Endodermal cell (in vitro differentiated cells): ENCODE results near the gene GNPAT. TPM values are rescaled to one million over a fixed set of nuclear protein-coding genes. Genes with fewer than 3 reads are reported as not detected.

ENCODE experiments used
- DNase-seq: peaks from one replicate; pipeline ENCODE4 v3.0.0-alpha.2; 2017
- H3K27ac ChIP-seq: 2 replicates; pipeline ENCODE4 v1.5.1; 2013; ENCODE audit warnings: mild to moderate bottlenecking, low read depth, low read length, moderate library complexity
- H3K27me3 ChIP-seq: 2 replicates; pipeline ENCODE4 v1.6.1; 2013; ENCODE audit warnings: mild to moderate bottlenecking, low read length, moderate library complexity; ENCODE audit not compliant: insufficient read depth, control insufficient read depth, poor library complexity, severe bottlenecking
- H3K36me3 ChIP-seq: 2 replicates; pipeline ENCODE4 v1.7.0; 2013; ENCODE audit warnings: mild to moderate bottlenecking, low read length, moderate library complexity; ENCODE audit not compliant: control insufficient read depth, insufficient read depth
- H3K4me1 ChIP-seq: one replicate; pipeline ENCODE4 v1.7.0; 2013; ENCODE audit warnings: low read length; ENCODE audit not compliant: control insufficient read depth, insufficient read depth
- H3K4me3 ChIP-seq: 2 replicates; pipeline ENCODE4 v1.5.1; 2013; ENCODE audit warnings: mild to moderate bottlenecking, low read length, moderate library complexity
- H3K9ac ChIP-seq: 2 replicates; pipeline ENCODE4 v1.6.1; 2013; ENCODE audit warnings: mild to moderate bottlenecking, low read length, moderate library complexity; ENCODE audit not compliant: poor library complexity, severe bottlenecking; ENCODE audit errors: extremely low read depth
- H3K9me3 ChIP-seq: 2 replicates; pipeline ENCODE4 v1.6.1; 2013; ENCODE audit warnings: mild to moderate bottlenecking, low read length, moderate library complexity; ENCODE audit not compliant: control insufficient read depth
- H3K27ac Mint-ChIP-seq: 2 replicates; pipeline ENCODE4 v1.8.0; 2020; ENCODE audit warnings: mixed read lengths
- H3K27me3 Mint-ChIP-seq: 2 replicates; pipeline ENCODE4 v1.8.0; 2021; ENCODE audit warnings: mild to moderate bottlenecking, mixed read lengths; ENCODE audit not compliant: insufficient read depth
- H3K36me3 Mint-ChIP-seq: 2 replicates; pipeline ENCODE4 v1.8.0; 2020; ENCODE audit warnings: low read depth, mixed read lengths
- H3K4me1 Mint-ChIP-seq: 2 replicates; pipeline ENCODE4 v1.8.0; 2020; ENCODE audit warnings: mixed read lengths
- H3K4me3 Mint-ChIP-seq: 2 replicates; pipeline ENCODE4 v1.8.0; 2020; ENCODE audit warnings: mild to moderate bottlenecking, moderate library complexity, mixed read lengths
- H3K9me3 Mint-ChIP-seq: 2 replicates; pipeline ENCODE4 v1.8.0; 2020; ENCODE audit warnings: mild to moderate bottlenecking, mixed read lengths
- CTCF ChIP-seq: fragments of 200-600 bp; sonication (generic); conservative IDR thresholded peaks from 2 replicates; pipeline ENCODE4 v1.5.0; 2021; ENCODE audit warnings: antibody characterized with exemption, mild to moderate bottlenecking
- whole genome bisulfite sequencing, 2 experiments: methylation state at CpG; one replicate each; pipeline versions ENCODE4 v1.1.5 to v1.1.7; 2013; ENCODE audit warnings: missing lambda C conversion rate in 2 of 2, mixed read lengths in 1 of 2; ENCODE audit not compliant: insufficient coverage in 1 of 2, insufficient read length in 1 of 2; 5-methylcytosine and 5-hydroxymethylcytosine counted together
- total RNA-seq, 2 donors: library from RNA; stranded (reverse); fragmentation: NEBNext Ultra II Directional in 1 of 2; extraction: Animal tissue kit (Norgen Biotek cat#: 25700) in 1 of 2; gene quantifications; 2 replicates in 1 of 2; 3 replicates in 1 of 2; pipeline ENCODE4 v1.2.1, GENCODE V29; 2021

The GNPAT gene
- total RNA-seq, 2 donors from 2014 or later, result 56.5 to 69.1 TPM

GRCh38 chr1:231324660-231325059 is 83.6 kb downstream of the GNPAT start:
- Mint-ChIP-seq H3K4me3 (no peak overlapping the region), H3K9me3 (no peaks in the 10 kb centered on the region), H3K36me3 (no peaks in the 10 kb centered on the region), H3K27ac (no peak overlapping the region), H3K27me3 (no peaks in the 10 kb centered on the region), H3K4me1 (no peaks in the 10 kb centered on the region)
- Histone ChIP-seq H3K9me3 (no peaks in the 10 kb centered on the region), H3K27me3 (no peaks in the 10 kb centered on the region), H3K4me3 (no peak overlapping the region), H3K27ac (no peak overlapping the region), H3K4me1 (no peaks in the 10 kb centered on the region), H3K9ac (no peak overlapping the region), H3K36me3 (no peaks in the 10 kb centered on the region)
- DNase-seq, result no peak
- TF ChIP-seq CTCF, result no peak
- 70 to 88% methylated on average over 4 to 5 of the region's 5 CpGs for WGBS, 2 experiments

GRCh38 chr1:231326248-231326647 is 85.2 kb downstream of the GNPAT start:
- H3K9me3 ChIP-seq, result no peaks in the 10 kb centered on the region
- no peaks in the 10 kb centered on the region for H3K4me1 ChIP-seq
- H3K27ac ChIP-seq, result no peak overlapping the region
- H3K27me3 Mint-ChIP-seq, result no peaks in the 10 kb centered on the region
- H3K4me3 ChIP-seq, result no peak overlapping the region
- H3K9me3 Mint-ChIP-seq, result no peaks in the 10 kb centered on the region
- WGBS, 2 experiments, result 90% methylated on average over 1 of the region's 1 CpG; no CpG with 5 or more reads in 1 of the 2 experiments
- H3K27ac Mint-ChIP-seq, result no peak overlapping the region
- H3K9ac ChIP-seq, result no peak overlapping the region
- H3K36me3 Mint-ChIP-seq, result no peaks in the 10 kb centered on the region
- no peak for TF ChIP-seq CTCF
- no peaks in the 10 kb centered on the region for H3K4me1 Mint-ChIP-seq
- peaks cover 2% of the 10 kb centered on the region for H3K36me3 ChIP-seq
- no peak for DNase-seq
- no peak overlapping the region for H3K4me3 Mint-ChIP-seq
- H3K27me3 ChIP-seq, result no peaks in the 10 kb centered on the region

Other genes with a start within 250 kb of the GNPAT start
- 10 to 100 TPM; 55.9 to 57.7 TPM for gene FAM89A, start 201.0 kb upstream of the GNPAT start, total RNA-seq
- gene TRIM67, start 79.2 kb upstream of the GNPAT start, total RNA-seq, result under 1 TPM; 0.04 TPM
- gene EXOC8, start 96.6 kb downstream of the GNPAT start, total RNA-seq, result 10 to 100 TPM in 1 of 2 donors, 1 to 10 TPM in 1; 9.9 to 13.1 TPM
- 10 to 100 TPM; 12.4 to 20.4 TPM for gene SPRTN, start 97.1 kb downstream of the GNPAT start, total RNA-seq
- gene EGLN1, start 181.1 kb downstream of the GNPAT start, total RNA-seq, result 10 to 100 TPM; 12.2 to 17.4 TPM